Endothelial cell of umbilical vein (primary cell): ENCODE measurements around the gene TTC9B.

ENCODE experiments used
- CTCF ChIP-seq, 2 donors: IDR thresholded peaks; 1 replicate in 1 of 2; 2 replicates in 1 of 2; pipeline ENCODE4 v1.5.1; 2011; ENCODE audit warnings: low read length in 2 of 2, mild to moderate bottlenecking in 2 of 2, moderate library complexity in 2 of 2, control low read depth in 1 of 2, inconsistent platforms in 1 of 2, low read depth in 1 of 2; ENCODE audit not compliant: insufficient read depth in 1 of 2; ENCODE audit errors: extremely low read depth in 1 of 2
- EZH2 ChIP-seq: IDR thresholded peaks from 2 replicates; pipeline ENCODE4 v1.6.1; 2012; ENCODE audit warnings: borderline replicate concordance, low read depth, mild to moderate bottlenecking, moderate library complexity, low read length, inconsistent platforms; ENCODE audit not compliant: severe bottlenecking
- FOS ChIP-seq: IDR thresholded peaks from 2 replicates; pipeline ENCODE4 v1.6.1; 2011; ENCODE audit warnings: mild to moderate bottlenecking, low read length, moderate library complexity, borderline replicate concordance; ENCODE audit not compliant: insufficient read depth
- JUN ChIP-seq: IDR thresholded peaks from 2 replicates; pipeline ENCODE4 v1.6.1; 2011; ENCODE audit warnings: borderline replicate concordance, low read depth; ENCODE audit not compliant: insufficient read length, insufficient read depth
- POLR2A ChIP-seq: IDR thresholded peaks from 2 replicates; pipeline ENCODE4 v1.6.1; 2012; ENCODE audit warnings: low read depth, mild to moderate bottlenecking, control low read depth, low read length
- POLR2AphosphoS5 ChIP-seq: IDR thresholded peaks from 2 replicates; pipeline ENCODE4 v1.6.1; 2012; ENCODE audit warnings: low read depth, mild to moderate bottlenecking, control low read depth, low read length, moderate library complexity; ENCODE audit not compliant: insufficient read depth
- TF ChIP-seq, protein P1 (sequence below): IDR thresholded peaks from 2 replicates; pipeline ENCODE4 v1.6.1; 2011; ENCODE audit not compliant: insufficient read depth, insufficient read length

DNA sequence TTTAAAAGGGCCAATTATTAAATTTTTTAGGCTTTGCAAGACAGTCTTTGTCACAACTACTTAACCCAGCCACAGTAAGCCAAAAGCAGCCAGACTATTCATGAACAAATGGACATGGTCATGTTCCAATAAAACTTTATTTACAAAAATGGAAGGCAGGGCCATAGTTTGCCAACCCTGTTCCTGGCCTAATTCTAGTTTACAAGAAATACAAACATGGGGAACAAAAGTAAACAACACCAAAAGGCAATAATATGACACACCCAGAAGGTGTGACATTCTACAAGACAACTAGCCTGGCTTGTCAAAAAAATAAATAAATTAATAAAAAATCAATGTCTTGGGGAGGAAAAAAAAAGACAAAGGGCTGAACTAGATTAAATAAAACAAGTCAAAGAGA is 33.1 kb upstream of the TTC9B start:
- no peak for TF ChIP-seq CTCF (IDR thresholded peaks at IDR 0.05; ENCODE audit: extremely low read depth in 1 of 2, insufficient read depth in 1 of 2, low read depth in 1 of 2, low read length in 2 of 2)
- no peak for TF ChIP-seq EZH2
- TF ChIP-seq FOS, result no peak
- TF ChIP-seq POLR2AphosphoS5, result no peak
- TF ChIP-seq, protein P1, sequence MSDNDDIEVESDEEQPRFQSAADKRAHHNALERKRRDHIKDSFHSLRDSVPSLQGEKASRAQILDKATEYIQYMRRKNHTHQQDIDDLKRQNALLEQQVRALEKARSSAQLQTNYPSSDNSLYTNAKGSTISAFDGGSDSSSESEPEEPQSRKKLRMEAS, result no peak
- no peak for TF ChIP-seq POLR2A
- no peak for TF ChIP-seq JUN
